Neuronal stem cell (in vitro differentiated cells): ENCODE results near the gene CDRT4. TPM values are rescaled to one million over a fixed set of nuclear protein-coding genes. Genes with fewer than 3 reads are reported as not detected.

Source experiments
- DNase-seq: peaks from one replicate; pipeline ENCODE4 v3.0.0-alpha.2; 2013; ENCODE audit warnings: low spot score
- H2AFZ ChIP-seq: one replicate; pipeline ENCODE4 v1.6.1; 2013; ENCODE audit warnings: mild to moderate bottlenecking, low read length, inconsistent platforms
- H2AK5ac ChIP-seq: 2 replicates; pipeline ENCODE4 v1.6.1; 2013; ENCODE audit warnings: low read depth, mild to moderate bottlenecking, inconsistent platforms, low read length, moderate library complexity, mixed read lengths
- H2BK120ac ChIP-seq: 2 replicates; pipeline ENCODE4 v1.6.1; 2013; ENCODE audit warnings: low read depth, mild to moderate bottlenecking, inconsistent platforms, low read length, moderate library complexity, mixed read lengths
- H2BK12ac ChIP-seq: one replicate; pipeline ENCODE4 v1.6.1; 2013; ENCODE audit warnings: low read length, inconsistent platforms
- H2BK15ac ChIP-seq: 2 replicates; pipeline ENCODE4 v1.6.1; 2013; ENCODE audit warnings: mild to moderate bottlenecking, low read length, inconsistent platforms, mixed read lengths
- H2BK5ac ChIP-seq: one replicate; pipeline ENCODE4 v1.6.1; 2013; ENCODE audit warnings: inconsistent platforms, mild to moderate bottlenecking, low read length, moderate library complexity
- H3K14ac ChIP-seq: one replicate; pipeline ENCODE4 v1.6.1; 2013; ENCODE audit warnings: low read length, inconsistent platforms
- H3K18ac ChIP-seq: 2 replicates; pipeline ENCODE4 v1.6.1; 2013; ENCODE audit warnings: low read length, inconsistent platforms
- H3K23ac ChIP-seq: 2 replicates; pipeline ENCODE4 v1.6.1; 2013; ENCODE audit warnings: low read depth, mild to moderate bottlenecking, mixed read lengths, low read length, inconsistent platforms; ENCODE audit not compliant: poor library complexity
- H3K27ac ChIP-seq: replicated peaks from 3 replicates; pipeline ENCODE4 v1.5.1; 2013; ENCODE audit warnings: low read length, inconsistent platforms
- H3K27me3 ChIP-seq, 3 experiments: 2 replicates each; pipeline ENCODE4 v1.6.1; 2013; ENCODE audit warnings: low read length in 3 of 3, mild to moderate bottlenecking in 2 of 3, inconsistent platforms in 1 of 3, low read depth in 1 of 3, mixed read lengths in 1 of 3, moderate library complexity in 1 of 3; ENCODE audit not compliant: control insufficient read depth in 3 of 3, insufficient read depth in 3 of 3
- H3K36me3 ChIP-seq, 2 donors: replicated peaks in 1 of 2; 2 replicates each; pipeline ENCODE4 v1.6.1; 2013; ENCODE audit warnings: low read length in 2 of 2; ENCODE audit not compliant: control insufficient read depth in 2 of 2, insufficient read depth in 2 of 2
- H3K4ac ChIP-seq: 2 replicates; pipeline ENCODE4 v1.6.1; 2013; ENCODE audit warnings: inconsistent platforms, mild to moderate bottlenecking, low read length, moderate library complexity
- H3K4me1 ChIP-seq, 2 donors: 1 replicate in 1 of 2; 2 replicates in 1 of 2; pipeline ENCODE4 v1.6.1; 2013; ENCODE audit warnings: low read length in 2 of 2, low read depth in 1 of 2; ENCODE audit not compliant: control insufficient read depth in 2 of 2, insufficient read depth in 1 of 2
- H3K4me2 ChIP-seq: one replicate; pipeline ENCODE4 v1.6.1; 2013; ENCODE audit warnings: mild to moderate bottlenecking, low read length, inconsistent platforms; ENCODE audit not compliant: insufficient read depth, poor library complexity, severe bottlenecking
- H3K4me3 ChIP-seq, 2 donors: 2 replicates each; pipeline ENCODE4 v1.5.1; 2013; ENCODE audit warnings: low read length in 2 of 2, mild to moderate bottlenecking in 2 of 2, inconsistent platforms in 1 of 2, moderate library complexity in 1 of 2
- H3K79me1 ChIP-seq: one replicate; pipeline ENCODE4 v1.6.1; 2013; ENCODE audit warnings: low read depth, mild to moderate bottlenecking, inconsistent platforms, low read length, moderate library complexity
- H3K9ac ChIP-seq: one replicate; pipeline ENCODE4 v1.6.1; 2013; ENCODE audit warnings: mild to moderate bottlenecking, low read depth, low read length, inconsistent platforms; ENCODE audit not compliant: poor library complexity
- H3K9me3 ChIP-seq, 2 donors: replicated peaks in 1 of 2; 2 replicates each; pipeline versions ENCODE3 to v1.6.1; 2013; ENCODE audit warnings: low read length in 2 of 2, mild to moderate bottlenecking in 2 of 2, inconsistent platforms in 1 of 2, low read depth in 1 of 2, mixed read lengths in 1 of 2, moderate library complexity in 1 of 2; ENCODE audit not compliant: control insufficient read depth in 2 of 2, insufficient read depth in 1 of 2
- H4K8ac ChIP-seq: one replicate; pipeline ENCODE4 v1.6.1; 2013; ENCODE audit warnings: low read depth, mild to moderate bottlenecking, inconsistent platforms, low read length, moderate library complexity
- H4K91ac ChIP-seq: one replicate; pipeline ENCODE4 v1.6.1; 2013; ENCODE audit warnings: low read length, low read depth, mild to moderate bottlenecking, inconsistent platforms; ENCODE audit not compliant: poor library complexity
- WGBS, 2 donors: extraction: QIAGEN DNeasy Blood & Tissue Kit; methylation state at CpG; one replicate each; pipeline ENCODE4 v1.1.7; 2013; ENCODE audit warnings: missing lambda C conversion rate in 2 of 2, mixed read lengths in 1 of 2; ENCODE audit not compliant: insufficient read length in 2 of 2, insufficient replicate concordance in 1 of 2; ENCODE audit errors: extremely low coverage in 2 of 2; 5-methylcytosine and 5-hydroxymethylcytosine counted together
- polyA plus RNA-seq, 2 experiments: library from polyadenylated mRNA; stranded (reverse); fragments of 200-250 nt; gene quantifications; one replicate each; pipeline ENCODE4 v1.2.3, GENCODE V29; 2013

The CDRT4 gene
- polyA plus RNA-seq (2013, experiment 1 of 2) = 10.4 TPM
- polyA plus RNA-seq (2013, experiment 2 of 2) = 12.6 TPM

DNA sequence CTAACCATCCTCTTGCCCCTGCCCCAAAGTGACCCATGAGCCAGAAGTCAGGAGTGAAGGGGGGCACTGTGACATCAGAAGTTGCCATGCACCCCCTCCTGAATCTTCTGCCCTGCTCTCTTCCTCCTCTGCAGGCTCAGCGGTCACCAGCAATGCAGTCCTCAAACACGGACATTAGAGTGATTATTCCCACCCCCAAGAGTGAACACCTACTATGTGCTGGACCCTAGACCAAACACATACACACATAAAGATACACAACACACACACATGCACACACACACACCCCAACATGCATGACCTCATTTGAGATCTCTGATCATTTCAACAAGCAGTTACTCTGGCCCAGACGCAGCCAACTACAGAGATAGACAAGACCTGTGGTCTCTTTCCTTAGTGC lies at the start of gene CDRT4:
CDRT4 (minus strand) TSS at position 30 of the 400 bp plus-strand sequence. CDS start 27,383 bp downstream, outside the sequence.
- Histone ChIP-seq H2BK120ac (no peak within 1 kb of the TSS), H3K4ac (no peak within 1 kb of the TSS), H4K91ac (no peak within 1 kb of the TSS), H3K4me1 (peaks cover 0 to 5% of the 10 kb centered on the region in 2 donors), H3K9me3 (peaks cover 0 to 6% of the 10 kb centered on the region in 2 donors), H3K4me2 (no peak within 1 kb of the TSS), H3K79me1 (no peaks in the 10 kb centered on the region), H2AFZ (no peak within 1 kb of the TSS), H2BK15ac (no peak within 1 kb of the TSS), H3K23ac (no peak within 1 kb of the TSS), H3K27me3 (no peaks in the 10 kb centered on the region), H4K8ac (no peak within 1 kb of the TSS), H3K4me3 (no peak within 1 kb of the TSS), H3K27ac (no peak within 1 kb of the TSS), H2BK5ac (no peak within 1 kb of the TSS), H3K36me3 (no peaks in the 10 kb centered on the region), H3K14ac (no peak within 1 kb of the TSS), H2AK5ac (no peak within 1 kb of the TSS), H3K9ac (no peak within 1 kb of the TSS), H2BK12ac (no peak within 1 kb of the TSS), H3K18ac (no peak within 1 kb of the TSS)
- no CpG with 5 or more reads among the region's 3 CpGs for WGBS, 2 donors
- no peak for DNase-seq

DNA sequence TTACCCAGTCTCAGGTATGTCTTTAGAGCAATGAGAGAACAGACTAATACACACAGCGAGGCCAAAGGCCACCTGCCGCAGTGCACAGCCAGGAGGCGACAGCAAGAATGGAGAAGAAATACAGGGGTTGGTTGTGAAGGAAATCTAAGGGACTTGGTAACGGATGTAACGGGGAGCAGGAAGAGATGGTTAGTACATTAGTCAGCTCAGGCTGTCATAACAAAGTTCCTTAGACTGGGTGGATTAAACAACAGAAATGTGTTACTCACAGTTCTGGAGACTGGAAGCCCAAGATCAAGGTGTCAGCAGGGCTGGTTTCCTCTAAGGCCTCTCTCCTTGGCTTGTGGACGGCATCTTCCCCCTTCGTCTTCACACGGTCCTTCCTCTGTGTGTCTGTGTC lies 48.7 kb upstream of the CDRT4 start:
- H3K4me2 ChIP-seq = no peak overlapping the region
- no peak overlapping the region for H3K9ac ChIP-seq
- H2BK5ac ChIP-seq = no peak overlapping the region
- H3K4me3 ChIP-seq = no peak overlapping the region
- H2BK15ac ChIP-seq = no peak overlapping the region
- H2BK120ac ChIP-seq = no peak overlapping the region
- no peak overlapping the region for H2AFZ ChIP-seq
- no peaks in the 10 kb centered on the region for H3K27me3 ChIP-seq
- H3K36me3 ChIP-seq = peaks cover 9 to 25% of the 10 kb centered on the region in 2 donors
- H3K4me1 ChIP-seq = peaks cover 2 to 12% of the 10 kb centered on the region in 2 donors
- H3K79me1 ChIP-seq = no peaks in the 10 kb centered on the region
- H3K23ac ChIP-seq = no peak overlapping the region
- no peak overlapping the region for H2BK12ac ChIP-seq
- H3K4ac ChIP-seq = no peak overlapping the region
- no peak overlapping the region for H2AK5ac ChIP-seq
- H3K18ac ChIP-seq = no peak overlapping the region
- no peaks in the 10 kb centered on the region for H3K9me3 ChIP-seq
- no peak for DNase-seq
- no CpG with 5 or more reads among the region's 8 CpGs for WGBS, 2 donors
- H3K14ac ChIP-seq = no peak overlapping the region
- no peak overlapping the region for H4K8ac ChIP-seq
- H4K91ac ChIP-seq = no peak overlapping the region
- no peak overlapping the region for H3K27ac ChIP-seq

DNA sequence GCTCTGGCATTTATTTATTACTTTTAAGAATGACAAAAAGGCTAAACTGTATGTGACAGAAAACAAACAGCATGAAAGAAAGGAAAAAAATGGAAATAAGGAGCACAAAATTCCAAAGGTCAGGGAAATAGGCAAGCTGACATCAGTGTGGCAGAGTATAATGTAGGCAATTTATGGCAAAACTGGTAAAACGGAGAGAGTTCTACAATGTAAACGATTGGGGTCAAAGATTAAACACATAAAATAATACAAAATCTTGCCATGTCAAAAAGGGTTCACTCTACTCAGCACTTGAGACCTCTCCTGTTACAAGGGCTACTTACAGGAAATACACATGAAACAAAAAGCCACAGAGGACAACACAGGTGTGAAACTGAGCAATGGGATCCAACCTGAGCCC lies 47.0 kb upstream of the CDRT4 start:
- H3K14ac ChIP-seq = no peak overlapping the region
- H3K27ac ChIP-seq = no peak overlapping the region
- no peaks in the 10 kb centered on the region for H3K27me3 ChIP-seq
- no peak for DNase-seq
- no peaks in the 10 kb centered on the region for H3K9me3 ChIP-seq
- H3K18ac ChIP-seq = no peak overlapping the region
- no peak overlapping the region for H3K23ac ChIP-seq
- H2AK5ac ChIP-seq = no peak overlapping the region
- H2BK120ac ChIP-seq = no peak overlapping the region
- H2BK5ac ChIP-seq = no peak overlapping the region
- no peak overlapping the region for H4K8ac ChIP-seq
- no peak overlapping the region for H3K4ac ChIP-seq
- H2AFZ ChIP-seq = no peak overlapping the region
- H3K79me1 ChIP-seq = no peaks in the 10 kb centered on the region
- peaks cover 2 to 12% of the 10 kb centered on the region in 2 donors for H3K4me1 ChIP-seq
- peaks cover 11 to 28% of the 10 kb centered on the region in 2 donors for H3K36me3 ChIP-seq
- no CpG with 5 or more reads among the region's 2 CpGs for WGBS, 2 donors
- H4K91ac ChIP-seq = no peak overlapping the region
- H3K9ac ChIP-seq = no peak overlapping the region
- H3K4me3 ChIP-seq = no peak overlapping the region
- H3K4me2 ChIP-seq = no peak overlapping the region
- no peak overlapping the region for H2BK12ac ChIP-seq
- H2BK15ac ChIP-seq = no peak overlapping the region

DNA sequence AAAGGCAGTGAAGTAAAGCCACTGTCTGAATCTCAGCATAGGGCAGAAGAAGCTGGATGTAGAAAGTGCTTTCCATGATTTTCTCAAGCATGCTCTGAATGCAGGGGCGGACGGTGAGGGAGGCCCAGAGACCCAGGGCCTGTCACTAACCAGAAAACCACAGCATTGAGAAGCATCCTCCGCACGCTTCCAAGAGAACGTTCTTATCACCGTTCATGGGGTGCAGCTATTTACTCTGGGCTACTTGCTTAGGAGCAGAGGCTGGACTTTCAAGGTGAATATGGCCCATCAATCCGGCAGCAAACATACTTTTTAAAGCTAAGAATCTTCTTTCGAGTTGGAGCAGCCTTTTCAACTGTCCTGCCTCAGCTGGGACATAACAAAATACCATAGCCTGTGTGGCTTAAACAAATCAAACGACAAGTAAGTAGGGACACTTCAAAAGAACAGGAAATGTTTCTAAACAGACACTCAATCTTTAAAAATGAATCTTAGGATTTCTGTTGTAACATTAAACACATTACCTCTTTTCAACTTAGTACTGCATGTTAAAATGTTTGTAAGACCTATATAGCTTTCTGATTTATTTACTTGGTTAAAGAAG lies 46.5 kb upstream of the CDRT4 start:
- H3K9ac ChIP-seq = no peak overlapping the region
- WGBS, 2 donors = no CpG with 5 or more reads among the region's 9 CpGs
- H3K4me1 ChIP-seq = peaks cover 2 to 12% of the 10 kb centered on the region in 2 donors
- no peak overlapping the region for H3K4me2 ChIP-seq
- no peak overlapping the region for H4K8ac ChIP-seq
- no peak overlapping the region for H3K18ac ChIP-seq
- H4K91ac ChIP-seq = no peak overlapping the region
- no peak overlapping the region for H3K23ac ChIP-seq
- no peak overlapping the region for H2BK15ac ChIP-seq
- no peaks in the 10 kb centered on the region for H3K9me3 ChIP-seq
- H3K27ac ChIP-seq = no peak overlapping the region
- no peak overlapping the region for H3K4ac ChIP-seq
- DNase-seq = no peak
- H3K4me3 ChIP-seq = no peak overlapping the region
- H3K27me3 ChIP-seq = no peaks in the 10 kb centered on the region
- no peaks in the 10 kb centered on the region for H3K79me1 ChIP-seq
- no peak overlapping the region for H2BK120ac ChIP-seq
- H2BK5ac ChIP-seq = no peak overlapping the region
- H2BK12ac ChIP-seq = no peak overlapping the region
- H2AK5ac ChIP-seq = no peak overlapping the region
- H2AFZ ChIP-seq = no peak overlapping the region
- H3K36me3 ChIP-seq = peaks cover 11 to 28% of the 10 kb centered on the region in 2 donors
- H3K14ac ChIP-seq = no peak overlapping the region
